ENCODE results near the gene STK10.

GRCh38 chr5:172194985-172195774 is 7.2 kb upstream of the STK10 start:
- TF ChIP-seq, protein P1, sequence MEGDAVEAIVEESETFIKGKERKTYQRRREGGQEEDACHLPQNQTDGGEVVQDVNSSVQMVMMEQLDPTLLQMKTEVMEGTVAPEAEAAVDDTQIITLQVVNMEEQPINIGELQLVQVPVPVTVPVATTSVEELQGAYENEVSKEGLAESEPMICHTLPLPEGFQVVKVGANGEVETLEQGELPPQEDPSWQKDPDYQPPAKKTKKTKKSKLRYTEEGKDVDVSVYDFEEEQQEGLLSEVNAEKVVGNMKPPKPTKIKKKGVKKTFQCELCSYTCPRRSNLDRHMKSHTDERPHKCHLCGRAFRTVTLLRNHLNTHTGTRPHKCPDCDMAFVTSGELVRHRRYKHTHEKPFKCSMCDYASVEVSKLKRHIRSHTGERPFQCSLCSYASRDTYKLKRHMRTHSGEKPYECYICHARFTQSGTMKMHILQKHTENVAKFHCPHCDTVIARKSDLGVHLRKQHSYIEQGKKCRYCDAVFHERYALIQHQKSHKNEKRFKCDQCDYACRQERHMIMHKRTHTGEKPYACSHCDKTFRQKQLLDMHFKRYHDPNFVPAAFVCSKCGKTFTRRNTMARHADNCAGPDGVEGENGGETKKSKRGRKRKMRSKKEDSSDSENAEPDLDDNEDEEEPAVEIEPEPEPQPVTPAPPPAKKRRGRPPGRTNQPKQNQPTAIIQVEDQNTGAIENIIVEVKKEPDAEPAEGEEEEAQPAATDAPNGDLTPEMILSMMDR (optimal IDR thresholded peaks at IDR 0.05 in 1 of 3, IDR thresholded peaks at IDR 0.05 in 1 of 3, conservative IDR thresholded peaks at IDR 0.05 in 1 of 3; ENCODE audit: extremely low read depth in 1 of 3, insufficient read depth in 2 of 3, low read length in 3 of 3): no peak
- TF ChIP-seq EZH2 (IDR thresholded peaks at IDR 0.05; ENCODE audit: low read length): no peak
